A549 (cell line): ENCODE results near the gene NSD1. TPM values are rescaled to one million over a fixed set of nuclear protein-coding genes. Genes with fewer than 3 reads are reported as not detected.

Experiments
- ATAC-seq, 2 experiments: fragments of 200-7000 bp in 1 of 2; fragments of >200 bp in 1 of 2; cut with Nextera tagmentation in 1 of 2; cut with Tn5 transposase in 1 of 2; 3 replicates each; pipeline versions ENCODE4 v1.8.0 to v1.9.1; 2018 to 2020; ENCODE audit warnings: mild to moderate bottlenecking in 1 of 2, moderate library complexity in 1 of 2
- CTCF ChIA-PET: fragments of 300-600 bp; sonication (Branson Sonifier 250); formaldehyde crosslinking; extraction: SDS; loops from one replicate; lab custom pipeline; 2021; ENCODE audit warnings: antibody characterized with exemption, inconsistent platforms; lab: Yijun Ruan, JAX
- POLR2A ChIA-PET: fragments of 350-600 bp; formaldehyde crosslinking; extraction: SDS; loops from one replicate; lab custom pipeline; 2021; ENCODE audit warnings: antibody characterized with exemption, inconsistent platforms; lab: Yijun Ruan, JAX
- DNase-seq, 2 experiments: peaks; one replicate each; pipeline versions ENCODE4 v3.0.0 to v3.0.0-alpha.2; 2011 to 2016; ENCODE audit warnings: low read depth in 1 of 2, low spot score in 1 of 2
- FAIRE-seq: peaks from 2 replicates; lab custom pipeline; 2011; peaks lifted over from hg19 to GRCh38; lab: Jason Lieb, UNC
- H3K27ac ChIP-seq, 2 experiments: fragments of >200 bp; sonication (Bioruptor Twin); formaldehyde crosslinking; 3 replicates each; pipeline ENCODE4 v1.5.1; 2016 to 2017
- H3K4me1 ChIP-seq: fragments of >200 bp; sonication (Bioruptor Twin); formaldehyde crosslinking; 3 replicates; pipeline ENCODE4 v1.6.1; 2016
- H3K4me2 ChIP-seq: fragments of >200 bp; sonication (Bioruptor Twin); formaldehyde crosslinking; 3 replicates; pipeline ENCODE4 v1.6.1; 2016
- H3K4me3 ChIP-seq: fragments of >200 bp; sonication (Bioruptor Twin); formaldehyde crosslinking; 3 replicates; pipeline ENCODE4 v1.5.1; 2016
- H3K9me3 ChIP-seq: fragments of >200 bp; sonication (Bioruptor Twin); formaldehyde crosslinking; 3 replicates; pipeline ENCODE4 v1.6.1; 2016
- CEBPB ChIP-seq, 2 experiments: fragments of >200 bp in 1 of 2; sonication (Bioruptor Twin) in 1 of 2; formaldehyde crosslinking in 1 of 2; IDR thresholded peaks; 2 replicates each; pipeline ENCODE4 v1.6.1; 2012 to 2016
- CHD2 ChIP-seq: fragments of 150-350 bp; IDR thresholded peaks from 2 replicates; pipeline ENCODE4 v1.6.1; 2014; ENCODE audit warnings: low read length; ENCODE audit not compliant: partially characterized antibody
- EHF ChIP-seq: fragments of 250-450 bp; sonication (Bioruptor Pico); IDR thresholded peaks from 2 replicates; pipeline ENCODE4 v1.5.0; 2020; ENCODE audit warnings: mild to moderate bottlenecking
- EHMT2 ChIP-seq: fragments of 200-600 bp; sonication (generic); IDR thresholded peaks from 2 replicates; pipeline ENCODE4 v1.6.1; 2016; ENCODE audit warnings: antibody characterized with exemption, low read depth, mild to moderate bottlenecking, moderate library complexity
- EP300 ChIP-seq, 2 experiments: fragments of >200 bp; sonication (Bioruptor Twin); formaldehyde crosslinking; IDR thresholded peaks; 2 replicates in 1 of 2; 3 replicates in 1 of 2; pipeline ENCODE4 v1.6.1; 2016 to 2017
- ESRRA ChIP-seq: fragments of 150-350 bp; IDR thresholded peaks from 2 replicates; pipeline ENCODE4 v1.6.1; 2014; ENCODE audit warnings: mild to moderate bottlenecking, low read length, borderline replicate concordance
- FOSB ChIP-seq: fragments of 250-450 bp; sonication (Bioruptor Pico); IDR thresholded peaks from 2 replicates; pipeline ENCODE4 v1.5.0; 2020; ENCODE audit warnings: mild to moderate bottlenecking, moderate library complexity
- FOSL2 ChIP-seq, 2 experiments: fragments of 450-650 bp in 1 of 2; fragments of >200 bp in 1 of 2; sonication (Bioruptor Twin) in 1 of 2; formaldehyde crosslinking; IDR thresholded peaks; 2 replicates each; pipeline versions ENCODE4 v1.5.0 to v1.6.1; 2016 to 2020; ENCODE audit warnings: mild to moderate bottlenecking in 1 of 2, moderate library complexity in 1 of 2
- FOXS1 ChIP-seq: fragments of 250-450 bp; sonication (Bioruptor Pico); IDR thresholded peaks from 2 replicates; pipeline ENCODE4 v1.5.0; 2020; ENCODE audit warnings: mild to moderate bottlenecking, moderate library complexity
- HDAC2 ChIP-seq: fragments of 200-600 bp; sonication (generic); IDR thresholded peaks from 2 replicates; pipeline ENCODE4 v1.6.1; 2016
- JUN ChIP-seq, 2 experiments: fragments of >200 bp; sonication (Bioruptor Twin); formaldehyde crosslinking; IDR thresholded peaks; 2 replicates in 1 of 2; 3 replicates in 1 of 2; pipeline ENCODE4 v1.6.1; 2016 to 2017
- KDM5A ChIP-seq: fragments of 200-600 bp; sonication (generic); IDR thresholded peaks from 2 replicates; pipeline ENCODE4 v1.6.1; 2016; ENCODE audit warnings: antibody characterized with exemption, mild to moderate bottlenecking
- MAZ ChIP-seq: fragments of 150-350 bp; IDR thresholded peaks from 2 replicates; pipeline ENCODE4 v1.6.1; 2014; ENCODE audit warnings: antibody characterized with exemption, low read depth, low read length, borderline replicate concordance
- NFE2L2 ChIP-seq: fragments of 150-350 bp; conservative IDR thresholded peaks from 2 replicates; pipeline ENCODE4 v1.6.1; 2014; ENCODE audit warnings: low read length
- POLR2AphosphoS2 ChIP-seq: conservative IDR thresholded peaks from 2 replicates; pipeline ENCODE4 v1.6.1; 2012; ENCODE audit warnings: low read length, improper control_type of control experiment, inconsistent platforms
- RARB ChIP-seq: fragments of 250-450 bp; sonication (Bioruptor Pico); IDR thresholded peaks from 2 replicates; pipeline ENCODE4 v1.8.0; 2021; ENCODE audit warnings: mild to moderate bottlenecking, moderate library complexity
- SMC3 ChIP-seq: fragments of >200 bp; sonication (Bioruptor Twin); formaldehyde crosslinking; IDR thresholded peaks from 3 replicates; pipeline ENCODE4 v1.6.1; 2018; ENCODE audit warnings: inconsistent platforms
- TP53 ChIP-seq: fragments of 250-450 bp; sonication (Bioruptor Pico); IDR thresholded peaks from 2 replicates; pipeline ENCODE4 v1.5.0; 2021; ENCODE audit warnings: mild to moderate bottlenecking, moderate library complexity
- ZC3H11A ChIP-seq: fragments of 450-650 bp; IDR thresholded peaks from 2 replicates; pipeline ENCODE4 v1.6.1; 2014; ENCODE audit warnings: antibody characterized with exemption, mild to moderate bottlenecking
- ZFP36 ChIP-seq: fragments of 450-650 bp; IDR thresholded peaks from 2 replicates; pipeline ENCODE4 v1.6.1; 2014; ENCODE audit warnings: borderline replicate concordance; ENCODE audit not compliant: partially characterized antibody
- ZNF302 ChIP-seq: fragments of 250-450 bp; sonication (Bioruptor Pico); IDR thresholded peaks from 2 replicates; pipeline ENCODE4 v1.9.0; 2021; ENCODE audit warnings: inconsistent platforms, mild to moderate bottlenecking, moderate library complexity
- WGBS: methylation state at CpG from one replicate; pipeline ENCODE4 v1.1.6; 2017; ENCODE audit errors: missing lambda C conversion rate; 5-methylcytosine and 5-hydroxymethylcytosine counted together
- polyA plus RNA-seq, 4 experiments: library from polyadenylated mRNA; depleted of rRNA in 3 of 4; stranded (reverse); fragments of >200 nt; fragmentation: RNase III in 1 of 4; extraction: RNeasy Plus Mini Kit Qiagen cat#74134 plus additional on column Dnase treatment in 1 of 4; gene quantifications; 2 replicates in 3 of 4; 3 replicates in 1 of 4; pipeline ENCODE4 v1.2.3, GENCODE V29; 2011 to 2017
- TF ChIP-seq, protein P1 (sequence below): fragments of >200 bp; sonication (Bioruptor Twin); formaldehyde crosslinking; IDR thresholded peaks from 2 replicates; pipeline ENCODE4 v1.6.1; 2016
- TF ChIP-seq, protein P2 (sequence below): fragments of >200 bp; sonication (Bioruptor Twin); formaldehyde crosslinking; IDR thresholded peaks from 3 replicates; pipeline ENCODE4 v1.6.1; 2016
- TF ChIP-seq, protein P3 (sequence below): IDR thresholded peaks from 2 replicates; pipeline ENCODE4 v1.6.1; 2012

NSD1 gene
- polyA plus RNA-seq, 2 of the 4 experiments (the other 2 are of a cell fraction): 16.3 to 38.2 TPM

DNA sequence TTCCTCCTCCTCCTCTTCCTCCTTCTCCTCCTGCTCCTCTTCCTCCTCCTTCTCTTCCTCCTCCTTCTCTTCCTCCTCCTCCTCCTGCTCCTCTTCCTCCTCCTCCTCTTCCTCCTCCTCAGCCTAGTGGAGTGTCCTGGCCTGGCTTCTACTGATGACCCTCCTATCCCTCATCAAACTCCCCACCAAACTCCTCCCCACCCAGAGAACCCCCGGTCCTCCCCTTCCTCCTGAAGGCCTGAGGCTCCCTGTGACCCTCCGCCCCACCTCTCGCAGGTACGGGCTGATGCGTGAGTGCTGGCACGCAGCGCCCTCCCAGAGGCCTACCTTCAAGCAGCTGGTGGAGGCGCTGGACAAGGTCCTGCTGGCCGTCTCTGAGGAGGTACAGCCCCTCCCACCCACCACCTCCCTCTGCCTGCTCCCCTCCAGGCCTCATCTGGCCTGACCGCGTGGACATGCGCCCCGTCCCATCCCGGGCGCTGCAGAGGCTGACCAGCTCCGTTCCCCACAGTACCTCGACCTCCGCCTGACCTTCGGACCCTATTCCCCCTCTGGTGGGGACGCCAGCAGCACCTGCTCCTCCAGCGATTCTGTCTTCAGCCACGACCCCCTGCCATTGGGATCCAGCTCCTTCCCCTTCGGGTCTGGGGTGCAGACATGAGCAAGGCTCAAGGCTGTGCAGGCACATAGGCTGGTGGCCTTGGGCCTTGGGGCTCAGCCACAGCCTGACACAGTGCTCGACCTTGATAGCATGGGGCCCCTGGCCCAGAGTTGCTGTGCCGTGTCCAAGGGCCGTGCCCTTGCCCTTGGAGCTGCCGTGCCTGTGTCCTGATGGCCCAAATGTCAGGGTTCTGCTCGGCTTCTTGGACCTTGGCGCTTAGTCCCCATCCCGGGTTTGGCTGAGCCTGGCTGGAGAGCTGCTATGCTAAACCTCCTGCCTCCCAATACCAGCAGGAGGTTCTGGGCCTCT, 36.3 kb upstream of the NSD1 start:
- no peak for ATAC-seq

DNA sequence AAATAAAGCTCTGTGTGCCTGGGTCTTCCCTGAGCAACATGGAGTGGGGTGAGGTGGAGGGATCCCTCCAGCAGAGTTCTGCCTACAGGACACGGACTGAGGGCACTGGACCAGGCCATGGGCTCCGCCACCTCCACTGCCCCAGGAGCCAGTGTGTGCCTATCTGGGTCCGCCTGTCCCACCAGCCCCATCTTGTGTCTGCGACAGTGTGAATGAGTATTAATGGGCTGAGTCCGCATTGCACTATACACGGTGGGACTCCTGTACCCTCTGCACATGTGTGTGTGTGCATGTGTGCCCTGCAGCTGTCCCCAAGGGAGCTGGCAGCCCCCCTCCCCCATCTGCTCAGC, 35.5 kb upstream of the NSD1 start:
- ATAC-seq: peak in 1 of 2 experiments; percentile 4; a peak in 3 of 6 replicates

More for the DNA sequence above, 36.3 kb upstream of the NSD1 start:
- CTCF ChIA-PET: interaction anchor here (0.6 to 8.1 kb wide), 8 partner anchors 9 to 437 kb away, joined by 3 to 103 read pairs (median 4); partner anchors contain the start of gene FGFR4
- no peak overlapping the region for H3K27ac ChIP-seq
- FAIRE-seq (no peak), DNase-seq (no peak)
- POLR2A ChIA-PET: no interaction called here
- peaks cover 20% of the 10 kb centered on the region for H3K4me1 ChIP-seq
- TF ChIP-seq EHMT2 (no peak), POLR2AphosphoS2 (no peak)
- H3K4me2 ChIP-seq: no peak overlapping the region
- no peak overlapping the region for H3K4me3 ChIP-seq
- 89% methylated on average over 25 of the region's 30 CpGs for WGBS
- H3K9me3 ChIP-seq: no peaks in the 10 kb centered on the region

DNA sequence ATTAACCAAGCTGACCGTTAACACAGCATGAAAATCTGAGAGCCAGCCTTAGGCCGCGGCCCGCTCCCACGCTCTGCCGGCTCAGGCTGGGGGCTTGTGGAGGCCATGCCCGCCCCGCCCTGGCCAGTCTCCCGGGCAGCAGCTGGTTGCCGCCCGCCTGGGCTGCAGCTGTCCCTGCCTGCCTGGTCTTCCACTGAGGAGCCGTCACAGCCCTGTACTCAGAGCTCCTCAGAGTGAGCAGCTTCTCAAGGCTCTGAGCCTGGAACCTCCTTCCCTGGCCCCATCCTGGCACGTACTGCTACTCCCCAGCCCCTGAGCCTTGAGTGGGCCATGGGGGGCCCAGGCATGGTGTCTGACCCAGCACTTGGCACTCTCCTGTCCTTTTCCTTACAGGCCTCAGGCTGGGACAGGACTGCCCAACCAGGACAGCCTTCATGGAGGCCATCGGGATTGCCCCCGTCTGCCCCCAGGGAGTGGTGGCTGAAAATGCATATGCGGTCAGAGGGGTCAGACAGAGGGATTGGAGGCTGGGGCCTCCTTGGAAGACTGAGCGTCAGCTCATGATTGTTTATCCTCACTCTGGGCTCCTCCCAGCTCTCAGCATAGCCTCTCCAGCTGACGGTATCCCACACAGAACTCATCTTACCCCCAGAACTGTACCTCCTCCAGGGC, 35.0 kb upstream of the NSD1 start:
- WGBS: 81% methylated on average over 10 of the region's 18 CpGs
- TF ChIP-seq FOSB (no peak), FOSL2 (IDR thresholded peaks at IDR 0.05) (no peak), FOSL2 (CRISPR knock-in tag; IDR thresholded peaks at IDR 0.05) (no peak), FOXS1 (CRISPR knock-in tag) (no peak), MAZ (no peak), TP53 (CRISPR knock-in tag) (no peak), CHD2 (no peak), EP300 (IDR thresholded peaks at IDR 0.05) (no peak), ESRRA (no peak), RARB (CRISPR knock-in tag) (no peak), SMC3 (no peak), CEBPB (IDR thresholded peaks at IDR 0.05) (no peak), ZFP36 (no peak), KDM5A (no peak)
- TF ChIP-seq, protein P1, sequence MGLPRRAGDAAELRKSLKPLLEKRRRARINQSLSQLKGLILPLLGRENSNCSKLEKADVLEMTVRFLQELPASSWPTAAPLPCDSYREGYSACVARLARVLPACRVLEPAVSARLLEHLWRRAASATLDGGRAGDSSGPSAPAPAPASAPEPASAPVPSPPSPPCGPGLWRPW: no peak
- TF ChIP-seq, protein P2, sequence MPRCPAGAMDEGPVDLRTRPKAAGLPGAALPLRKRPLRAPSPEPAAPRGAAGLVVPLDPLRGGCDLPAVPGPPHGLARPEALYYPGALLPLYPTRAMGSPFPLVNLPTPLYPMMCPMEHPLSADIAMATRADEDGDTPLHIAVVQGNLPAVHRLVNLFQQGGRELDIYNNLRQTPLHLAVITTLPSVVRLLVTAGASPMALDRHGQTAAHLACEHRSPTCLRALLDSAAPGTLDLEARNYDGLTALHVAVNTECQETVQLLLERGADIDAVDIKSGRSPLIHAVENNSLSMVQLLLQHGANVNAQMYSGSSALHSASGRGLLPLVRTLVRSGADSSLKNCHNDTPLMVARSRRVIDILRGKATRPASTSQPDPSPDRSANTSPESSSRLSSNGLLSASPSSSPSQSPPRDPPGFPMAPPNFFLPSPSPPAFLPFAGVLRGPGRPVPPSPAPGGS: no peak
- TF ChIP-seq, protein P3, sequence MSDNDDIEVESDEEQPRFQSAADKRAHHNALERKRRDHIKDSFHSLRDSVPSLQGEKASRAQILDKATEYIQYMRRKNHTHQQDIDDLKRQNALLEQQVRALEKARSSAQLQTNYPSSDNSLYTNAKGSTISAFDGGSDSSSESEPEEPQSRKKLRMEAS: no peak
- Histone ChIP-seq H3K9me3 (no peaks in the 10 kb centered on the region), H3K4me1 (peaks cover 20% of the 10 kb centered on the region), H3K27ac (no peak overlapping the region), H3K4me2 (no peak overlapping the region), H3K4me3 (no peak overlapping the region)
- ChIA-PET POLR2A (no interaction called here), CTCF (interaction anchor here (0.7 to 8.1 kb wide), 9 partner anchors 8 to 438 kb away, joined by 3 to 103 read pairs (median 4); partner anchors contain the start of gene FGFR4)
- FAIRE-seq: no peak
- DNase-seq: no peak
- peak in 1 of 2 experiments; percentile 8; a peak in 3 of 6 replicates for ATAC-seq

More for the DNA sequence above, 35.5 kb upstream of the NSD1 start:
- H3K27ac ChIP-seq: no peak overlapping the region
- H3K4me1 ChIP-seq: peaks cover 20% of the 10 kb centered on the region
- DNase-seq: no peak
- no peak overlapping the region for H3K4me3 ChIP-seq
- POLR2A ChIA-PET: no interaction called here
- FAIRE-seq: no peak
- CTCF ChIA-PET: interaction anchor here (0.9 to 8.1 kb wide), 8 partner anchors 9 to 438 kb away, joined by 3 to 103 read pairs (median 4); partner anchors contain the start of gene FGFR4
- H3K9me3 ChIP-seq: no peaks in the 10 kb centered on the region
- TF ChIP-seq, protein P1: no peak
- TF ChIP-seq NFE2L2: no peak
- TF ChIP-seq, protein P3: no peak
- no peak for TF ChIP-seq FOSL2 (IDR thresholded peaks at IDR 0.05)
- TF ChIP-seq FOSL2 (CRISPR knock-in tag; IDR thresholded peaks at IDR 0.05): no peak
- TF ChIP-seq EHF (CRISPR knock-in tag): no peak
- no peak for TF ChIP-seq ZNF302 (CRISPR knock-in tag)
- TF ChIP-seq JUN (IDR thresholded peaks at IDR 0.05): no peak
- no peak for TF ChIP-seq HDAC2
- no peak for TF ChIP-seq ZC3H11A
- no peak overlapping the region for H3K4me2 ChIP-seq
- 89% methylated on average over 6 of the region's 6 CpGs for WGBS
